Activated B cell treated with CpG ODN at 0.5 μM for 24 hours (primary cell): ENCODE measurements around the gene BCAS1. TPM values are rescaled to one million over a fixed set of nuclear protein-coding genes. Genes with fewer than 3 reads are reported as not detected.
A peak's percentile ranks its signal among the peaks of the same experiment; 100 is the strongest.

Experiments
- ATAC-seq: fragments of 200-7000 bp; cut with Tn5 transposase; one replicate; pipeline ENCODE4 v1.10.0; 2021; ENCODE audit warnings: low read depth, mild to moderate bottlenecking, moderate library complexity
- CTCF ChIA-PET: fragments of 350-600 bp; sonication (Branson Sonifier 250); formaldehyde crosslinking; loops from one replicate; lab custom pipeline; 2021; ENCODE audit warnings: antibody characterized with exemption; lab: Charles Lee
- POLR2A ChIA-PET: fragments of 350-600 bp; sonication (Branson Sonifier 250); formaldehyde crosslinking; loops from one replicate; lab custom pipeline; 2021; ENCODE audit warnings: antibody characterized with exemption; lab: Charles Lee
- DNase-seq: peaks from one replicate; pipeline ENCODE4 v3.0.0; 2022
- H3K27ac Mint-ChIP-seq: one replicate; pipeline ENCODE4 v1.8.0; 2020; ENCODE audit warnings: mixed read lengths
- H3K27me3 Mint-ChIP-seq: one replicate; pipeline ENCODE4 v1.8.0; 2021; ENCODE audit warnings: mixed read lengths
- H3K36me3 Mint-ChIP-seq: one replicate; pipeline ENCODE4 v1.8.0; 2021; ENCODE audit warnings: low read depth, mixed read lengths
- H3K4me1 Mint-ChIP-seq: one replicate; pipeline ENCODE4 v1.8.0; 2021; ENCODE audit warnings: mixed read lengths
- H3K4me3 Mint-ChIP-seq: one replicate; pipeline ENCODE4 v1.8.0; 2020; ENCODE audit warnings: mild to moderate bottlenecking, mixed read lengths
- H3K9me3 Mint-ChIP-seq: one replicate; pipeline ENCODE4 v1.8.0; 2020; ENCODE audit warnings: mixed read lengths
- CTCF ChIP-seq: fragments of 200-600 bp; IDR thresholded peaks from one replicate; pipeline ENCODE4 v1.8.0; 2022; ENCODE audit warnings: antibody characterized with exemption, mild to moderate bottlenecking
- intact Hi-C: fragments of 100-400 bp; cut with micrococcal nuclease; formaldehyde crosslinking; loops from one replicate; pipeline ENCODE4 v1.15.1; 2024
- total RNA-seq: library from RNA; stranded (reverse); gene quantifications from 2 replicates; pipeline ENCODE4 v1.2.3, GENCODE V29; 2022

BCAS1 gene
- total RNA-seq, 1 donor from 2014 or later: 1.7 TPM

DNA sequence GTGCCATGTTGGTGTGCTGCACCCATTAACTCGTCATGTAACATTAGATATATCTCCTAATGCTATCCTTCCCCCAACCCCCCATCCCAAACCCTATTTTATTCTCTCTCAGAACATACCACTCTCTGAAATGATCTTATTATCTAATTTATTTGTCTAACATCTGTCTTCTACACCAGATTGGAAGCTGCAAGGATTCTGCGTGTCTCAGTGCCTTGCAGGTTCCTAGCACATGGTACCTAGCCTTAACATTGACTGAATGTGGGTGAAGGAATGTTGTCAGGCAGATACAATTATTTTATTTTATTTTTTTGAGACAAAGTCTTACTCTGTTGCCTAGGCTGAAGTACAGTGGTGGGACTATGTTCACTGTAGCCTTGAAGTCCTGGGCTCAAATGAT lies 124.9 kb downstream of the BCAS1 start:
- POLR2A ChIA-PET: interaction anchor here (0.7 kb wide), 1 partner anchor 71 kb away, joined by 3 read pairs; no protein-coding TSS in a partner anchor
- peaks cover 58% of the 10 kb centered on the region for H3K4me1 Mint-ChIP-seq
- no peak overlapping the region for H3K27ac Mint-ChIP-seq
- intact Hi-C loops: loop anchor here (10.0 kb wide), 2 partner anchors 69 to 731 kb away; no protein-coding TSS in a partner anchor
- CTCF ChIA-PET: interaction anchor here (0.8 to 2.5 kb wide), 4 partner anchors 16 to 719 kb away, joined by 3 to 8 read pairs (median 3); no protein-coding TSS in a partner anchor
- H3K36me3 Mint-ChIP-seq: no peaks in the 10 kb centered on the region
- no peaks in the 10 kb centered on the region for H3K27me3 Mint-ChIP-seq
- TF ChIP-seq CTCF: no peak
- DNase-seq (no peak), ATAC-seq (no peak)
- no peak overlapping the region for H3K4me3 Mint-ChIP-seq
- no peaks in the 10 kb centered on the region for H3K9me3 Mint-ChIP-seq

GRCh38 chr20:53944796-53945195 lies 125.6 kb downstream of the BCAS1 start:
- H3K27me3 Mint-ChIP-seq: no peaks in the 10 kb centered on the region
- H3K4me1 Mint-ChIP-seq: peaks cover 58% of the 10 kb centered on the region
- no peaks in the 10 kb centered on the region for H3K9me3 Mint-ChIP-seq
- no peak for DNase-seq
- ChIA-PET POLR2A (no interaction called here), CTCF (interaction anchor here (0.7 to 2.5 kb wide), 5 partner anchors 15 to 719 kb away, joined by 3 to 8 read pairs (median 4); no protein-coding TSS in a partner anchor)
- intact Hi-C loops: loop anchor here (5.0 to 10.0 kb wide), 5 partner anchors 70 to 730 kb away; no protein-coding TSS in a partner anchor
- no peaks in the 10 kb centered on the region for H3K36me3 Mint-ChIP-seq
- no peak overlapping the region for H3K27ac Mint-ChIP-seq
- ATAC-seq: no peak
- H3K4me3 Mint-ChIP-seq: no peak overlapping the region
- no peak for TF ChIP-seq CTCF

DNA sequence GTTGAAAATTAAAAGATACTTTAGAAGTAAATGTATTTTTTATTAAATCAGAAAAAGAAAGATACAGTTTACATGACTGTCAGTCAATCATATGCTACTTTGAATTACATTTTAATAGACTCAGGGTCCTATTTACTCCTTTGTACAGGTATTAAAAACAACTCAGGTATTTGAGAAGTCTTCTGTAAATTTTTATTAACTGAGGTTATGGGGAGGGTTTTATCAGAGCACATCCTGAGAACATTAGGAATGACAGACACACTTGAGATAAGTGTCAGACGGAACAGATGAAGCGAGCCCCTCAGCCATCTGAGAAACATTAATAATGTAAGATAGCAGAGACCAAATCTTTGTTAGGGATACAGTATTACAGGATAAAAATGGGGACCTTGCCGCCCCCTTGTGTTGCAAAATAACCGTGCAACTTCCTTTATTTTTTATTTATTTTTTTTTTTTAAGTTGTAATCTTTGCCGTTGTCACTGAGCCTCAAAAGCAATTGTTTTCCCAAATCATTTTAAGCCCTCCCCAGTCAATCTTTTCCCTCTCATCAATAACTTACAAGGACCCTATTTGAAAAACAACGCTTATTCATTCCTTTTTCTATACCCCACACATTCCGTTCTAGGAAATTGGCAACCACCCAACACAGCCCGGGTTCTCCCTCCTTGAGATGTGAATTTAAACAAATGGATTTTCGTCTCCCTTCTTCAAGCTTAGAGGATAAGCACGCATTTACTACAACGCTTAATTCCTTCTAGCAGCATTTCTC lies 126.7 kb downstream of the BCAS1 start:
- no peak for DNase-seq
- intact Hi-C loops: loop anchor here (2.0 to 10.0 kb wide), 8 partner anchors 71 to 1631 kb away; no protein-coding TSS in a partner anchor
- no peak for ATAC-seq
- H3K27me3 Mint-ChIP-seq: no peaks in the 10 kb centered on the region
- peak; percentile 22 for TF ChIP-seq CTCF
- H3K27ac Mint-ChIP-seq: no peak overlapping the region
- ChIA-PET POLR2A (interaction anchor here (0.6 kb wide), 1 partner anchor 70 kb away, joined by 3 read pairs; no protein-coding TSS in a partner anchor), CTCF (interaction anchor here (0.7 to 2.5 kb wide), 4 partner anchors 78 to 718 kb away, joined by 3 to 8 read pairs (median 4); no protein-coding TSS in a partner anchor)
- H3K4me1 Mint-ChIP-seq: peaks cover 58% of the 10 kb centered on the region
- no peaks in the 10 kb centered on the region for H3K36me3 Mint-ChIP-seq
- no peaks in the 10 kb centered on the region for H3K9me3 Mint-ChIP-seq
- H3K4me3 Mint-ChIP-seq: no peak overlapping the region

GRCh38 chr20:53942973-53943372 lies 127.4 kb downstream of the BCAS1 start:
- no peak for TF ChIP-seq CTCF
- ChIA-PET CTCF (interaction anchor here (0.9 to 5.6 kb wide), 5 partner anchors 26 to 1631 kb away, joined by 5 to 115 read pairs (median 17); no protein-coding TSS in a partner anchor), POLR2A (interaction anchor here (0.5 to 2.1 kb wide), 5 partner anchors 10 to 122 kb away, joined by 3 to 20 read pairs (median 9); no protein-coding TSS in a partner anchor)
- ATAC-seq: no peak
- intact Hi-C loops: loop anchor here (1.0 to 10.0 kb wide), 9 partner anchors 17 to 1630 kb away; no protein-coding TSS in a partner anchor
- no peak overlapping the region for H3K4me3 Mint-ChIP-seq
- H3K9me3 Mint-ChIP-seq: no peaks in the 10 kb centered on the region
- H3K27ac Mint-ChIP-seq: peak overlapping the region; percentile 42
- H3K27me3 Mint-ChIP-seq: no peaks in the 10 kb centered on the region
- no peaks in the 10 kb centered on the region for H3K36me3 Mint-ChIP-seq
- no peak for DNase-seq
- H3K4me1 Mint-ChIP-seq: peaks cover 61% of the 10 kb centered on the region
